WI38 (cell line): Measurements from ENCODE around the gene NBAS.
"Not testable (repeated sequence)": the region's sequence is repeated elsewhere in the genome, so short reads cannot be mapped to it uniquely, and the experiment has no call there.

ENCODE experiments used
- H3K4me3 ChIP-seq: 2 replicates; pipeline ENCODE4 v1.5.1; 2011; ENCODE audit warnings: low read depth, mild to moderate bottlenecking, control low read depth, low read length
- CTCF ChIP-seq: IDR thresholded peaks from 2 replicates; pipeline ENCODE4 v1.5.1; 2012; ENCODE audit warnings: low read depth, mild to moderate bottlenecking, control low read depth, low read length

The NBAS gene

GRCh38 chr2:15253835-15254286 lies 307.3 kb downstream of the NBAS start:
- TF ChIP-seq CTCF = no peak
- no peak overlapping the region for H3K4me3 ChIP-seq

- no peak overlapping the region for H3K4me3 ChIP-seq
- TF ChIP-seq CTCF = no peak
Measured at GRCh38 chr2:15253247-15253646, 307.9 kb downstream of the NBAS start.

GRCh38 chr2:15251753-15252152 lies 309.4 kb downstream of the NBAS start:
- no peak for TF ChIP-seq CTCF
- H3K4me3 ChIP-seq = no peak overlapping the region

- H3K4me3 ChIP-seq = not testable (repeated sequence)
Measured at GRCh38 chr2:15250946-15251345, 310.2 kb downstream of the NBAS start.

- no peak overlapping the region for H3K4me3 ChIP-seq
- no peak for TF ChIP-seq CTCF
Measured at GRCh38 chr2:15246870-15247269, 314.3 kb downstream of the NBAS start.

- no peak for TF ChIP-seq CTCF
- no peak overlapping the region for H3K4me3 ChIP-seq
Measured at GRCh38 chr2:15243762-15244161, 317.4 kb downstream of the NBAS start.

- TF ChIP-seq CTCF = no peak
- H3K4me3 ChIP-seq = no peak overlapping the region
Measured at GRCh38 chr2:15242936-15243461, 318.1 kb downstream of the NBAS start.

GRCh38 chr2:15241929-15242328 lies 319.2 kb downstream of the NBAS start:
- no peak for TF ChIP-seq CTCF
- H3K4me3 ChIP-seq = no peak overlapping the region
